Caco-2 (cell line): ENCODE data around the gene KLF17. TPM values are rescaled to one million over a fixed set of nuclear protein-coding genes. Genes with fewer than 3 reads are reported as not detected.

ENCODE experiments used
- BruUV-seq: library from RNA; stranded (reverse); fragments of 400-500 nt; replicated peaks from 2 replicates; lab custom pipeline; 2021; lab: Mats Ljungman, UMichigan
- CTCF ChIA-PET: fragments of 300-600 bp; sonication (Branson Sonifier 250); formaldehyde crosslinking; loops from one replicate; lab custom pipeline; 2022; ENCODE audit warnings: antibody characterized with exemption; lab: Charles Lee
- POLR2A ChIA-PET: fragments of 300-600 bp; sonication (Branson Sonifier 250); formaldehyde crosslinking; loops from one replicate; lab custom pipeline; 2022; ENCODE audit warnings: antibody characterized with exemption; lab: Charles Lee
- DNase-seq, 2 experiments: peaks; one replicate each; pipeline versions ENCODE4 v3.0.0 to v3.0.0-alpha.2; 2020 to 2022
- H3K27me3 ChIP-seq: replicated peaks from 2 replicates; pipeline ENCODE4 v1.6.0; 2011; ENCODE audit warnings: low read length; ENCODE audit not compliant: control insufficient read depth, insufficient read depth
- H3K36me3 ChIP-seq: 2 replicates; pipeline ENCODE4 v1.5.1; 2011; ENCODE audit warnings: low read length; ENCODE audit not compliant: control insufficient read depth, insufficient read depth
- H3K4me1 ChIP-seq: fragments of 250-450 bp; sonication (Bioruptor Pico); 2 replicates; pipeline ENCODE4 v1.5.1; 2020; ENCODE audit warnings: mild to moderate bottlenecking
- H3K4me3 ChIP-seq: 2 replicates; pipeline ENCODE4 v1.5.1; 2011; ENCODE audit warnings: low read depth, mild to moderate bottlenecking, control low read depth, low read length
- H3K9me3 ChIP-seq: fragments of 250-450 bp; sonication (Bioruptor Pico); 2 replicates; pipeline ENCODE4 v1.5.1; 2020; ENCODE audit warnings: mild to moderate bottlenecking, moderate library complexity
- H3K27ac Mint-ChIP-seq: one replicate; pipeline ENCODE4 v1.8.0; 2022; ENCODE audit warnings: mixed read lengths; ENCODE audit not compliant: unreplicated experiment
- H3K27me3 Mint-ChIP-seq: one replicate; pipeline ENCODE4 v1.8.0; 2022; ENCODE audit warnings: mixed read lengths; ENCODE audit not compliant: insufficient read depth, unreplicated experiment
- H3K36me3 Mint-ChIP-seq: one replicate; pipeline ENCODE4 v1.8.0; 2022; ENCODE audit warnings: mild to moderate bottlenecking, mixed read lengths; ENCODE audit not compliant: insufficient read depth, unreplicated experiment
- H3K4me1 Mint-ChIP-seq: one replicate; pipeline ENCODE4 v1.8.0; 2022; ENCODE audit warnings: low read depth, mixed read lengths; ENCODE audit not compliant: unreplicated experiment
- H3K4me3 Mint-ChIP-seq: one replicate; pipeline ENCODE4 v1.8.0; 2022; ENCODE audit warnings: mild to moderate bottlenecking, moderate library complexity, mixed read lengths; ENCODE audit not compliant: unreplicated experiment
- H3K9me3 Mint-ChIP-seq: one replicate; pipeline ENCODE4 v1.8.0; 2022; ENCODE audit warnings: mixed read lengths; ENCODE audit not compliant: unreplicated experiment
- intact Hi-C: fragments of 100-400 bp; cut with micrococcal nuclease; formaldehyde crosslinking; loops from one replicate; pipeline ENCODE4 v1.10.0; 2022; ENCODE audit not compliant: unreplicated experiment
- total RNA-seq: library from RNA; stranded (reverse); gene quantifications from 2 replicates; pipeline ENCODE4 v1.2.3, GENCODE V29; 2022
- TF ChIP-seq, protein P1 (sequence below), 2 experiments: fragments of 200-600 bp in 1 of 2; IDR thresholded peaks; 1 replicate in 1 of 2; 2 replicates in 1 of 2; pipeline versions ENCODE4 v1.5.1 to v1.8.0; 2011 to 2022; ENCODE audit warnings: antibody characterized with exemption in 1 of 2, control low read depth in 1 of 2, inconsistent platforms in 1 of 2, low read depth in 1 of 2, low read length in 1 of 2, mild to moderate bottlenecking in 1 of 2, moderate library complexity in 1 of 2; ENCODE audit not compliant: insufficient read depth in 1 of 2, severe bottlenecking in 1 of 2, unreplicated experiment in 1 of 2

The KLF17 gene
- total RNA-seq, 1 experiment from 2014 or later = not detected

GRCh38 chr1:44103270-44104131, 15.1 kb upstream of the KLF17 start:
- Mint-ChIP-seq H3K4me1 (no peaks in the 10 kb centered on the region), H3K4me3 (no peak overlapping the region), H3K9me3 (no peaks in the 10 kb centered on the region), H3K27me3 (peaks cover 4% of the 10 kb centered on the region), H3K27ac (no peak overlapping the region), H3K36me3 (no peaks in the 10 kb centered on the region)
- no TSS peak for BruUV-seq
- TF ChIP-seq, protein P1, sequence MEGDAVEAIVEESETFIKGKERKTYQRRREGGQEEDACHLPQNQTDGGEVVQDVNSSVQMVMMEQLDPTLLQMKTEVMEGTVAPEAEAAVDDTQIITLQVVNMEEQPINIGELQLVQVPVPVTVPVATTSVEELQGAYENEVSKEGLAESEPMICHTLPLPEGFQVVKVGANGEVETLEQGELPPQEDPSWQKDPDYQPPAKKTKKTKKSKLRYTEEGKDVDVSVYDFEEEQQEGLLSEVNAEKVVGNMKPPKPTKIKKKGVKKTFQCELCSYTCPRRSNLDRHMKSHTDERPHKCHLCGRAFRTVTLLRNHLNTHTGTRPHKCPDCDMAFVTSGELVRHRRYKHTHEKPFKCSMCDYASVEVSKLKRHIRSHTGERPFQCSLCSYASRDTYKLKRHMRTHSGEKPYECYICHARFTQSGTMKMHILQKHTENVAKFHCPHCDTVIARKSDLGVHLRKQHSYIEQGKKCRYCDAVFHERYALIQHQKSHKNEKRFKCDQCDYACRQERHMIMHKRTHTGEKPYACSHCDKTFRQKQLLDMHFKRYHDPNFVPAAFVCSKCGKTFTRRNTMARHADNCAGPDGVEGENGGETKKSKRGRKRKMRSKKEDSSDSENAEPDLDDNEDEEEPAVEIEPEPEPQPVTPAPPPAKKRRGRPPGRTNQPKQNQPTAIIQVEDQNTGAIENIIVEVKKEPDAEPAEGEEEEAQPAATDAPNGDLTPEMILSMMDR (IDR thresholded peaks at IDR 0.05; ENCODE audit: insufficient read depth in 1 of 2, low read depth in 1 of 2, low read length in 1 of 2, severe bottlenecking in 1 of 2, unreplicated experiment in 1 of 2) = no peak
- Histone ChIP-seq H3K27me3 (no peaks in the 10 kb centered on the region), H3K4me3 (no peak overlapping the region), H3K4me1 (no peaks in the 10 kb centered on the region), H3K36me3 (no peaks in the 10 kb centered on the region), H3K9me3 (no peaks in the 10 kb centered on the region)
- intact Hi-C loops = no loop called here
- CTCF ChIA-PET = interaction anchor here (0.6 kb wide), 2 partner anchors 20 to 49 kb away, joined by 3 to 4 read pairs; no protein-coding TSS in a partner anchor
- DNase-seq = no peak
- POLR2A ChIA-PET = no interaction called here

DNA sequence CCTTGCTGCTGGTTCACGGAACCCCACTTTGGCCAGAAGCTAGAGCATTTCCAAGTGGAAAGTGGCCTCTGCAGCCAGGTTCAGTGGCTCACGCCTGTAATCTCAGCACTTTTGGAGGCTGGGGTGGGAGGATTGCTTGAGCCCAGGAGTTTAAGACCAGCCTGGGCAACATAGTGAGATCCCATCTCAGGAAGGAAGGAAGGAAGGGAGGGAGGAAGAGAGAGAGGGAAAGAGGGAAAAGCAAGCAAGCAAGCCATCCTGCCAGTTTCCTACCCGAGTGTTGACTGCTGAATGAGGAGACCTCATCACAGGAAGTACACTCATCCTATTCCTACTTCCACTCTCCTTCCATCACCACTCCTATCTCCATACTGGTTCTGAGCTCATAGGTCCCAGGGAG, 12.8 kb upstream of the KLF17 start:
- CTCF ChIA-PET = no interaction called here
- Mint-ChIP-seq H3K4me1 (no peaks in the 10 kb centered on the region), H3K27me3 (peaks cover 4% of the 10 kb centered on the region), H3K27ac (no peak overlapping the region), H3K36me3 (no peaks in the 10 kb centered on the region), H3K9me3 (no peaks in the 10 kb centered on the region), H3K4me3 (no peak overlapping the region)
- Histone ChIP-seq H3K36me3 (no peaks in the 10 kb centered on the region), H3K4me1 (no peaks in the 10 kb centered on the region), H3K27me3 (no peaks in the 10 kb centered on the region), H3K9me3 (no peaks in the 10 kb centered on the region), H3K4me3 (no peak overlapping the region)
- intact Hi-C loops = no loop called here
- TF ChIP-seq, protein P1 (IDR thresholded peaks at IDR 0.05; ENCODE audit: insufficient read depth in 1 of 2, low read depth in 1 of 2, low read length in 1 of 2, severe bottlenecking in 1 of 2, unreplicated experiment in 1 of 2) = no peak
- no peak for DNase-seq
- POLR2A ChIA-PET = no interaction called here
- BruUV-seq = no TSS peak

DNA sequence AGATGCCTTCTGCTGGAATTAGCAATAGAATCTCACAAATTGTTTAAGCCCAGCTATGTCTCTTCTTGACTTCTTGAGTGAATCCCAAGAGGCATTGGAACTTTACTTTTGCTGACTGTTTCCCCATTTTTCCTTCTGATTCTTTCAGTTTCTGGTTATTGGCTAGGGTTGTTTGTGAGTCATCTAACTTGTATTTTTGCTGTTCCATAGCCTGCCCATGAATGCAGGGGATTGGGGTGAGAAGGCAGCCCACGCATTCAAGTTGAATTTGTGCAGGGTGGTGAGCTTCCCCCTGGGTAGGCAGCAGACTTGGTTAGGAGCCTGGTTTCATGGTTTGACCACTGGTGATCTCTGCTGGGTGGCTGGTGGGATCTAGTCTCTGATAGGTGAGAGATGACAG, 10.4 kb upstream of the KLF17 start:
- no peak for DNase-seq
- intact Hi-C loops = no loop called here
- Mint-ChIP-seq H3K27ac (no peak overlapping the region), H3K4me1 (no peaks in the 10 kb centered on the region), H3K4me3 (no peak overlapping the region), H3K36me3 (no peaks in the 10 kb centered on the region), H3K9me3 (no peaks in the 10 kb centered on the region), H3K27me3 (peaks cover 4% of the 10 kb centered on the region)
- TF ChIP-seq, protein P1 (IDR thresholded peaks at IDR 0.05; ENCODE audit: insufficient read depth in 1 of 2, low read depth in 1 of 2, low read length in 1 of 2, severe bottlenecking in 1 of 2, unreplicated experiment in 1 of 2) = no peak
- Histone ChIP-seq H3K36me3 (no peaks in the 10 kb centered on the region), H3K9me3 (no peaks in the 10 kb centered on the region), H3K4me3 (no peak overlapping the region), H3K27me3 (no peaks in the 10 kb centered on the region), H3K4me1 (no peaks in the 10 kb centered on the region)
- no TSS peak for BruUV-seq
- ChIA-PET CTCF (no interaction called here), POLR2A (interaction anchor here (0.6 kb wide), 1 partner anchor 79 kb away, joined by 6 read pairs; no protein-coding TSS in a partner anchor)
